Mesenchymal stem cell (in vitro differentiated cells and primary cell): ENCODE results near the gene TMPRSS2.

Experiments used
- DNase-seq: peaks from one replicate; pipeline ENCODE4 v3.0.0-alpha.2; 2013
- H2AFZ ChIP-seq: one replicate; pipeline ENCODE4 v1.6.1; 2013; ENCODE audit warnings: low read depth, mild to moderate bottlenecking, control low read depth, inconsistent platforms, low read length, moderate library complexity
- H2AK5ac ChIP-seq: 2 replicates; pipeline ENCODE4 v1.6.1; 2013; ENCODE audit warnings: low read length, moderate library complexity, mild to moderate bottlenecking, inconsistent platforms; ENCODE audit not compliant: severe bottlenecking
- H2BK120ac ChIP-seq: one replicate; pipeline ENCODE4 v1.6.1; 2013; ENCODE audit warnings: low read depth, mild to moderate bottlenecking, inconsistent platforms, low read length, moderate library complexity
- H2BK12ac ChIP-seq, 2 experiments: one replicate each; pipeline ENCODE4 v1.6.1; 2013; ENCODE audit warnings: inconsistent platforms in 2 of 2, low read length in 2 of 2, mild to moderate bottlenecking in 2 of 2, moderate library complexity in 2 of 2, control low read depth in 1 of 2
- H2BK15ac ChIP-seq: one replicate; pipeline ENCODE4 v1.6.1; 2013; ENCODE audit warnings: mild to moderate bottlenecking, low read depth, inconsistent platforms; ENCODE audit not compliant: poor library complexity, severe bottlenecking
- H2BK5ac ChIP-seq: 2 replicates; pipeline ENCODE4 v1.6.1; 2013; ENCODE audit warnings: low read depth, mild to moderate bottlenecking, low read length, control low read depth, inconsistent platforms; ENCODE audit not compliant: poor library complexity, severe bottlenecking
- H3K14ac ChIP-seq, 2 experiments: one replicate each; pipeline ENCODE4 v1.6.1; 2013; ENCODE audit warnings: inconsistent platforms in 2 of 2, low read length in 2 of 2, control low read depth in 1 of 2, mild to moderate bottlenecking in 1 of 2, moderate library complexity in 1 of 2
- H3K18ac ChIP-seq, 2 experiments: one replicate each; pipeline ENCODE4 v1.6.1; 2013; ENCODE audit warnings: inconsistent platforms in 2 of 2, low read length in 2 of 2, control low read depth in 1 of 2, low read depth in 1 of 2, mild to moderate bottlenecking in 1 of 2
- H3K23ac ChIP-seq, 2 experiments: one replicate each; pipeline ENCODE4 v1.6.1; 2013; ENCODE audit warnings: inconsistent platforms in 2 of 2, low read length in 2 of 2, mild to moderate bottlenecking in 2 of 2, moderate library complexity in 2 of 2, control low read depth in 1 of 2
- H3K27ac ChIP-seq: 2 replicates; pipeline ENCODE4 v1.5.1; 2013; ENCODE audit warnings: mild to moderate bottlenecking, moderate library complexity, low read length, control low read depth, inconsistent platforms; ENCODE audit not compliant: poor library complexity, severe bottlenecking
- H3K27me3 ChIP-seq, 2 experiments: 2 replicates each; pipeline versions ENCODE4 v1.6.1 to v1.7.0; 2013; ENCODE audit warnings: low read length in 2 of 2, mild to moderate bottlenecking in 2 of 2, moderate library complexity in 2 of 2, control low read depth in 1 of 2, inconsistent platforms in 1 of 2; ENCODE audit not compliant: control insufficient read depth in 1 of 2, insufficient read depth in 1 of 2
- H3K36me3 ChIP-seq, 2 experiments: 2 replicates each; pipeline versions ENCODE4 v1.6.1 to v1.7.0; 2013; ENCODE audit warnings: low read length in 2 of 2, control low read depth in 1 of 2, inconsistent platforms in 1 of 2, low read depth in 1 of 2, mild to moderate bottlenecking in 1 of 2; ENCODE audit not compliant: insufficient read depth in 2 of 2, control insufficient read depth in 1 of 2
- H3K4ac ChIP-seq, 2 experiments: one replicate each; pipeline ENCODE4 v1.6.1; 2013; ENCODE audit warnings: inconsistent platforms in 2 of 2, low read length in 2 of 2, mild to moderate bottlenecking in 2 of 2, moderate library complexity in 2 of 2, control low read depth in 1 of 2, low read depth in 1 of 2
- H3K4me1 ChIP-seq: 2 replicates; pipeline ENCODE4 v1.6.1; 2013; ENCODE audit warnings: low read depth, low read length, control low read depth; ENCODE audit not compliant: control insufficient read depth, insufficient read depth
- H3K4me2 ChIP-seq: 2 replicates; pipeline ENCODE4 v1.6.1; 2013; ENCODE audit warnings: low read length, mild to moderate bottlenecking, inconsistent platforms; ENCODE audit not compliant: poor library complexity, severe bottlenecking
- H3K4me3 ChIP-seq, 2 experiments: 2 replicates each; pipeline versions ENCODE4 v1.5.1 to v1.7.0; 2013; ENCODE audit warnings: low read length in 2 of 2, mild to moderate bottlenecking in 2 of 2, control low read depth in 1 of 2, low read depth in 1 of 2; ENCODE audit not compliant: insufficient read depth in 1 of 2
- H3K79me1 ChIP-seq: replicated peaks from 2 replicates; pipeline ENCODE4 v1.6.1; 2013; ENCODE audit warnings: mild to moderate bottlenecking, control low read depth, low read length, inconsistent platforms; ENCODE audit not compliant: poor library complexity, severe bottlenecking
- H3K9ac ChIP-seq: 2 replicates; pipeline ENCODE4 v1.7.0; 2013; ENCODE audit warnings: mild to moderate bottlenecking, low read length, moderate library complexity
- H3K9me3 ChIP-seq: 2 replicates; pipeline ENCODE4 v1.7.0; 2013; ENCODE audit warnings: mild to moderate bottlenecking, low read length; ENCODE audit not compliant: control insufficient read depth
- H4K8ac ChIP-seq: one replicate; pipeline ENCODE4 v1.6.1; 2013; ENCODE audit warnings: inconsistent platforms, mild to moderate bottlenecking, low read length, moderate library complexity
- H4K91ac ChIP-seq: one replicate; pipeline ENCODE4 v1.6.1; 2013; ENCODE audit warnings: mild to moderate bottlenecking, low read length, inconsistent platforms
- WGBS: methylation state at CpG from one replicate; pipeline ENCODE4 v1.1.7; 2013; ENCODE audit warnings: mixed read lengths; 5-methylcytosine and 5-hydroxymethylcytosine counted together

The TMPRSS2 gene

DNA sequence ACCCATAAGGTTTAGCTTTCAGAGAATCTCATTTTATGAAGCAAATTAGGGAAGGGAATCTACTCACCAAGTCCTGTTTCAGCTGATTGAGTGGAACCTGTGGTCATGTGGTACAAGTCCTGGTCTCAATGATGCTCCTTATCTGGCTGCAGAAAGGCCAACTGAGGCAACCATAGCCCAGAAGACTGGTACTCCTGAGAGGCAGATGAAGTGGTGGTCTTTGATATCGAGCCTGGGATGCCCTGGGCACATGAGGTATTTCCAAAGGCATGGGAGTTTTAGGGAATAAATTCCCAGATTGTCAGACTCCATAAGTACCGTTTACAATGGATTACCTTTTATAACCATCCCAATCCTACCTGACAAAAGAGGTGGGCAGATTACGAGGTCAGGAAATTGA is 78.7 kb downstream of the TMPRSS2 start:
- 91% methylated on average over 2 of the region's 3 CpGs for WGBS
- no peak overlapping the region for H4K91ac ChIP-seq
- peaks cover 10% of the 10 kb centered on the region for H3K4me1 ChIP-seq
- H3K36me3 ChIP-seq, result peaks cover 0 to 61% of the 10 kb centered on the region in 2 experiments
- no peak overlapping the region for H2BK120ac ChIP-seq
- no peak overlapping the region for H2AFZ ChIP-seq
- H3K23ac ChIP-seq, result no peak overlapping the region
- H3K9me3 ChIP-seq, result no peaks in the 10 kb centered on the region
- no peak overlapping the region for H3K4me3 ChIP-seq
- no peak overlapping the region for H2BK12ac ChIP-seq
- no peak overlapping the region for H3K27ac ChIP-seq
- no peak overlapping the region for H3K4me2 ChIP-seq
- no peak overlapping the region for H3K9ac ChIP-seq
- DNase-seq, result no peak
- no peak overlapping the region for H2BK15ac ChIP-seq
- H3K18ac ChIP-seq, result no peak overlapping the region
- no peaks in the 10 kb centered on the region for H3K79me1 ChIP-seq
- no peak overlapping the region for H3K14ac ChIP-seq
- no peak overlapping the region for H4K8ac ChIP-seq
- H2BK5ac ChIP-seq, result no peak overlapping the region
- H2AK5ac ChIP-seq, result no peak overlapping the region
- H3K4ac ChIP-seq, result no peak overlapping the region
- H3K27me3 ChIP-seq, result peaks cover 0 to 3% of the 10 kb centered on the region in 2 experiments

DNA sequence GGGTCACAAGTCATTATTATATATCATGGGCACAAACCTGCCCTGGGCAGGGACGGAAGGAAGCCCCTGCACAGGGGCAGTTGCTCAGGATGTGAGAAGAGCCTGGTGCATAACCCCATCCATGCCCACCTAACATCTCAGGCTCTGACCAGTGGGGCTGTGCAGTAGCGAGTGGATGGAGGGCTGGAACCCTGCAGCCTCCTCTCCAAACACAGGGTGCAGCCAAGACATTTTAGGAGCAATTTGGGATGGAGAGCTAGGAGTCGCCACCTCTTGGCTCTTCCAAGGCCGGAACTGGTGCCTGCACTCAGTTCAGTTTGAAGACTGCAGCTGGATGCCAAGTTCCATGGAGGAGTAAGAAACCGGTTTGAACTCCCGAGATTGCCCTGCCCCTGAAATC is 79.1 kb downstream of the TMPRSS2 start:
- Histone ChIP-seq H2BK15ac (no peak overlapping the region), H4K8ac (no peak overlapping the region), H3K9ac (no peak overlapping the region), H2BK12ac (no peak overlapping the region), H2BK120ac (no peak overlapping the region), H3K4me2 (no peak overlapping the region), H3K9me3 (no peaks in the 10 kb centered on the region), H3K4ac (no peak overlapping the region), H3K18ac (no peak overlapping the region), H3K79me1 (no peaks in the 10 kb centered on the region), H3K36me3 (peaks cover 0 to 56% of the 10 kb centered on the region in 2 experiments), H2AFZ (no peak overlapping the region), H3K27me3 (peaks cover 0 to 3% of the 10 kb centered on the region in 2 experiments), H3K4me1 (peaks cover 10% of the 10 kb centered on the region), H2AK5ac (no peak overlapping the region), H2BK5ac (no peak overlapping the region), H3K14ac (no peak overlapping the region), H3K4me3 (no peak overlapping the region), H3K27ac (no peak overlapping the region), H4K91ac (no peak overlapping the region), H3K23ac (no peak overlapping the region)
- DNase-seq, result no peak
- WGBS, result 98% methylated on average over 5 of the region's 6 CpGs

DNA sequence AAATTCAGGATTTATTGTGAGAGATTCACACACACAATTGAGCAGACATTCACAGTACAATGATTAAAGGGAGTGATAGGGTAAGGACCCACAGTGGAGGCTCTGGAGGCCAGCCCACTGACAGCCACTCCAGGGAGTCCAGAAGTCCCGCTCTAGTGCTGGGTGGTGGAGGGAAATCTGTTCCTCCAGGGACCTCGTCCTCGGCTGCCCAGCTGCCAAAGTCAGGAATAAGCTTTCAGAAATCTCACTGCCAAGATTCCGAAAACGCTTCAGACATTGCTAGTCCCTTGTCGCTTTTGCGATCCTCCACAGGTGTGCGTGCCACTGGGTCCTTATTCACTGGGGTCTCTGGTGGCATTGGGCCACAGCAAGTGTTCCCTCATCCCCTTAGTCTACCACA is 79.6 kb downstream of the TMPRSS2 start:
- Histone ChIP-seq H2AFZ (no peak overlapping the region), H4K91ac (no peak overlapping the region), H2BK120ac (no peak overlapping the region), H3K4me1 (peaks cover 10% of the 10 kb centered on the region), H3K4me3 (no peak overlapping the region), H3K14ac (no peak overlapping the region), H2AK5ac (no peak overlapping the region), H3K27ac (no peak overlapping the region), H3K36me3 (peaks cover 0 to 51% of the 10 kb centered on the region in 2 experiments), H3K9ac (no peak overlapping the region), H3K23ac (no peak overlapping the region), H3K9me3 (no peaks in the 10 kb centered on the region), H2BK5ac (no peak overlapping the region), H3K27me3 (peaks cover 0 to 3% of the 10 kb centered on the region in 2 experiments), H2BK12ac (no peak overlapping the region), H3K18ac (no peak overlapping the region), H3K4ac (no peak overlapping the region), H3K4me2 (no peak overlapping the region), H2BK15ac (no peak overlapping the region), H3K79me1 (no peaks in the 10 kb centered on the region), H4K8ac (no peak overlapping the region)
- DNase-seq, result no peak
- 85% methylated on average over 8 of the region's 8 CpGs for WGBS

DNA sequence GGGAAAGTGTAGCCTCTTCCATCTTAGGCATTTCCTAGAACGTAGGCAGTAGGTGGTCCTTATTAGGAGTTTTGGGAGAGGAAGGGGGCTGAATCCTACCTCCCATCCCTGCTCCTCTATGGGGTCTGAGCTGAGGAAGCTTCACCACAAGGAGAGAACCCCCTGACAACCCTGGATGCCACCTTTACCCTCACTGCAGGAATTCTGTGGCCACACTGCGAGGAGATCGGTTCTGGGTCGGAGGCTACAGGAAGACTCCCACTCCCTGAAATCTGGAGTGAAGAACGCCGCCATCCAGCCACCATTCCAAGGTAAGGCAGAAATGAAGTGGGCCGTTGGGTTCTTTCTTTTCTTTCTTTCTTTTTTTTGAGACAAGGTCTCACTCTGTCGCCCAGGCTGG is 80.4 kb downstream of the TMPRSS2 start:
- Histone ChIP-seq H3K27ac (no peak overlapping the region), H2AK5ac (no peak overlapping the region), H3K23ac (no peak overlapping the region), H3K36me3 (peaks cover 0 to 43% of the 10 kb centered on the region in 2 experiments), H2BK12ac (no peak overlapping the region), H2BK120ac (no peak overlapping the region), H4K8ac (no peak overlapping the region), H3K4me1 (peaks cover 10% of the 10 kb centered on the region), H3K9me3 (no peaks in the 10 kb centered on the region), H3K4me2 (no peak overlapping the region), H2BK5ac (no peak overlapping the region), H3K27me3 (peaks cover 0 to 3% of the 10 kb centered on the region in 2 experiments), H4K91ac (no peak overlapping the region), H3K9ac (peak overlapping the region; percentile 92), H3K14ac (no peak overlapping the region), H2AFZ (no peak overlapping the region), H3K79me1 (no peaks in the 10 kb centered on the region), H3K4ac (no peak overlapping the region), H3K18ac (no peak overlapping the region), H3K4me3 (no peak overlapping the region), H2BK15ac (no peak overlapping the region)
- 90% methylated on average over 7 of the region's 8 CpGs for WGBS
- no peak for DNase-seq
